ENCODE results near the gene PEX11G. TPM values are rescaled to one million over a fixed set of nuclear protein-coding genes. Genes with fewer than 3 reads are reported as not detected.

PEX11G gene
- total and polyA plus RNA-seq, 2 of the 8 experiments (the other 6 are each of a cell fraction or from before 2014, with no cell fraction given), result 2.1 to 4.3 TPM

- Histone ChIP-seq H3K14ac (ENCODE audit: insufficient read length) (no peak overlapping the region), H3K18ac (ENCODE audit: extremely low read depth, low read length) (no peak overlapping the region), H2BK120ac (replicated peaks; ENCODE audit: low read depth, low read length) (no peak overlapping the region), H3K9ac (replicated peaks in 1 of 4; ENCODE audit: extremely low read depth in 1 of 4, low read depth in 3 of 4, low read length in 3 of 4) (no peak overlapping the region; a peak in 1 of 7 replicates), H4K5ac (ENCODE audit: insufficient read length, low read depth, low read length) (no peak overlapping the region), H2BK12ac (ENCODE audit: low read depth, low read length) (no peak overlapping the region), H3K27ac (ENCODE audit: low read depth, low read length) (no peak overlapping the region), H3K4me3 (ENCODE audit: extremely low read depth in 1 of 4, insufficient read depth in 2 of 4, low read depth in 3 of 4, low read length in 4 of 4) (no peak overlapping the region), H3K4me1 (replicated peaks in 1 of 4; ENCODE audit: control insufficient read depth in 3 of 4, insufficient read depth in 4 of 4, low read length in 3 of 4) (peaks cover 0 to 5% (median 1%) of the 10 kb centered on the region in 4 experiments; a peak in 1 of 7 replicates), H4K20me1 (replicated peaks in 1 of 2; ENCODE audit: control insufficient read depth in 1 of 2, insufficient read depth in 2 of 2, low read length in 2 of 2) (peaks cover 2 to 4% of the 10 kb centered on the region in 2 experiments), H2AK5ac (ENCODE audit: low read depth, low read length) (no peak overlapping the region), H3K56ac (replicated peaks; ENCODE audit: insufficient read length, low read depth, low read length) (no peak overlapping the region), H4K8ac (ENCODE audit: extremely low read depth, insufficient read depth, low read length) (no peak overlapping the region), H3K36me3 (ENCODE audit: control insufficient read depth in 2 of 4, insufficient read depth in 4 of 4, low read length in 3 of 4) (peaks cover 0 to 7% (median under 1%) of the 10 kb centered on the region in 4 experiments; a peak in 3 of 8 replicates), H2BK20ac (ENCODE audit: low read length) (no peak overlapping the region), H2BK15ac (ENCODE audit: low read length) (no peak overlapping the region), H3K9me3 (ENCODE audit: insufficient read depth in 2 of 2, low read depth in 1 of 2, low read length in 1 of 2) (no peaks in the 10 kb centered on the region), H2AFZ (ENCODE audit: low read length) (no peak overlapping the region), H3K79me1 (ENCODE audit: low read depth, low read length) (peaks cover 2% of the 10 kb centered on the region; the same call in 1 of the 2 replicates), H3K4ac (replicated peaks; ENCODE audit: insufficient read length, low read depth, low read length) (no peak overlapping the region), H4K91ac (replicated peaks; ENCODE audit: insufficient read length, low read length) (no peak overlapping the region), H3K4me2 (ENCODE audit: insufficient read depth in 1 of 2, low read depth in 2 of 2, low read length in 2 of 2) (no peak overlapping the region), H3K23ac (ENCODE audit: insufficient read length) (no peak overlapping the region), H2BK5ac (ENCODE audit: low read depth, low read length) (no peak overlapping the region), H3K79me2 (ENCODE audit: control insufficient read depth in 1 of 2, insufficient read depth in 2 of 2, low read length in 2 of 2) (no peaks in the 10 kb centered on the region), H3K27me3 (replicated peaks in 1 of 4; ENCODE audit: control insufficient read depth in 3 of 4, extremely low read depth in 1 of 4, insufficient read depth in 3 of 4, low read length in 3 of 4) (no peaks in the 10 kb centered on the region), H3K23me2 (ENCODE audit: low read depth, low read length) (peaks cover 10% of the 10 kb centered on the region; the same call in 1 of the 2 replicates)
- WGBS, 2 experiments (ENCODE audit: extremely low coverage in 1 of 2, insufficient coverage in 1 of 2, insufficient read length in 1 of 2, insufficient replicate concordance in 2 of 2, low coverage in 1 of 2, low lambda C conversion rate in 2 of 2, missing lambda C conversion rate in 1 of 2), result 80% methylated on average over 5 of the region's 5 CpGs; no CpG with 5 or more reads in 1 of the 2 experiments
- no peak for TF ChIP-seq CEBPB (IDR thresholded peaks at IDR 0.05; ENCODE audit: low read depth, low read length)
- no peak for TF ChIP-seq SP4 (IDR thresholded peaks at IDR 0.05; ENCODE audit: low read length)
- no peak for TF ChIP-seq CTBP2 (IDR thresholded peaks at IDR 0.05; ENCODE audit: borderline replicate concordance, insufficient read depth, insufficient read length, low read length)
- TF ChIP-seq SIX5 (IDR thresholded peaks at IDR 0.05; ENCODE audit: low read depth, low read length), result no peak
- TF ChIP-seq SIRT6 (IDR thresholded peaks at IDR 0.05; ENCODE audit: low read length), result no peak
- no peak for TF ChIP-seq GTF2F1 (IDR thresholded peaks at IDR 0.05; ENCODE audit: borderline replicate concordance, low read depth, low read length)
- no peak for TF ChIP-seq GABPA (IDR thresholded peaks at IDR 0.05; ENCODE audit: borderline replicate concordance, insufficient read depth, low read length)
- no peak for TF ChIP-seq ZNF274 (IDR thresholded peaks at IDR 0.05; ENCODE audit: borderline replicate concordance, extremely low read depth, low read length)
- TF ChIP-seq POU5F1 (IDR thresholded peaks at IDR 0.05; ENCODE audit: low read depth, low read length), result no peak
- TF ChIP-seq CREB1 (IDR thresholded peaks at IDR 0.05), result no peak
- no peak for TF ChIP-seq TAF7 (optimal IDR thresholded peaks at IDR 0.05; ENCODE audit: borderline replicate concordance, low read depth, low read length)
- CTCF ChIA-PET (ENCODE audit: partially characterized antibody), result interaction anchor here (0.8 to 2.8 kb wide), 3 partner anchors 10 to 141 kb away, joined by 3 to 11 read pairs (median 3); a partner anchor contains a TSS
- no peak for FAIRE-seq
- POLR2A ChIA-PET (ENCODE audit: partially characterized antibody), result interaction anchor here (1.1 kb wide), 1 partner anchor 10 kb away, joined by 6 read pairs; no protein-coding TSS in a partner anchor
- DNase-seq (ENCODE audit: low read depth in 1 of 2, low spot score in 2 of 2), result no peak
These were observed 35.7 kb upstream of the PEX11G start for GRCh38 chr19:7524523-7524922.
